HG02943 (cell line): Measurements from ENCODE around the gene CYB5R3.

Experiments used
- ATAC-seq: cut with Tn5 transposase; IDR thresholded peaks from one replicate; pipeline ENCODE4 v1.9.1; 2021; ENCODE audit warnings: mild to moderate bottlenecking, low read depth, moderate library complexity; ENCODE audit not compliant: unreplicated experiment

Gene CYB5R3

DNA sequence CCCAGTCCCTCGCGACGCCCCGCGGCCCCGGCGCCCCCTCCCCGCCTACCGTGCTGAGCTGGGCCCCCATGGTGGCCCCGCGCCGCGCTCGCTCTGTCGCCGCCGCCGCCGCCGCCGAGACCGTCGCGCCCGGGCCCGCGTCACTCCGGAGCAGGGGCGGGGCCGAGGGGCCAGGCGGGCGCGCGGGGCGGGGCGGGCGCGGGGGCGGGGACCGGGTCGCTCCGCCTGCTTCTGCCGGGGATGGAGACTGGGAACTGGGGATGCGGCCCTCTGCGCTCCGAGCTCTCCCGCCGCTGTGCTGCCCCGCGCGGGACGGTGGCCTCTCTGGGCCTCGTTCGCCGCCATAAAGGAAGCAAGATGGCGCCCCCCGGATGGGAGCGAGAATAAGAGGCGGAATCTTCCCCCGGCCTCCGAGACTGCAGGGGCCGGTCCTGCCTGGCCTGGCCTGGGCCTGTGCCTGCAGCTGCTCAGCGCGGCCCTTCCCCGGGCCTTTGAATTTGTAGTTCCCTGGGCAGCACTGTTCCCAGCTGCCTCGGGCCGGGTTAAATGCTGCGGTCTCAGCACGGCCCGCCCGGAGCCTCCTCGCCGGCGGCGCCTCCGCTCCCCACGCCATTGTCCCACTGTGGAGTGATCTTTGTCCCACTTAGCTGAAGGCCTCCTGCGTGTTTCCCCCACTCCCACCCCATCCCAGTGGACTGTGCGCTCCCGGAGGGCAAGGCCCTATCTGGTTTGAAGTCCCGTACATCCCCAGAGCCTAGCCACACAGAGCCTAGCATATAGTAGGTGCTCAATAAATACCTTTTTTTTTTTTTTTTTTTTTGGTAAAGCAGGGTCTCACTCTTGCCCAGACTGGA, at the start of gene CYB5R3:
CYB5R3 (minus strand) TSS at position 147 of the 854 bp plus-strand sequence; CDS start at position 70, 77 bp downstream.
- peak; percentile 71 for ATAC-seq

DNA sequence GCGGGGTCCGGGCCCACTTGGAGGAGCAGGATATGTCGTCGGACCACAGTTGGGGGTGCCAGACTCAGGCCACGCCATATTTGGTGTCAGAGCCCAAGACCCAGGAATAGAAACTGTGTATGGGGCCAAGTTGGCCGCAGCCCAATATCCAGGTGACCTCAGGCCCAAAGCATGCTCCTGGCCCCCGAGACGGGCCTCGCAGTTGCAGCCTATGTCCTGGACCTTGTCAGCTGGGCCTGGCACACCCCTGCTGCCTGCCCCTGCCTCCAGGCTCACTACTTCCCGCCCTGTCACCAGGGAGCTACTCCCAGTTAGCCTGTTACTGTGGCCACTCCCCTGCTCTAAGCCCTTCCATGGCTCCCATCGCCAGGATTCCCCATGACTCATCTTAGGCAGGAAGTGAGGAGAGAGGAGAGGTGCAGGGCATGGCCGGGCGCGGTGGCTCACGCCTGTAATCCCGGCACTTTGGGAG, 48.4 kb upstream of the CYB5R3 start:
- no peak for ATAC-seq

DNA sequence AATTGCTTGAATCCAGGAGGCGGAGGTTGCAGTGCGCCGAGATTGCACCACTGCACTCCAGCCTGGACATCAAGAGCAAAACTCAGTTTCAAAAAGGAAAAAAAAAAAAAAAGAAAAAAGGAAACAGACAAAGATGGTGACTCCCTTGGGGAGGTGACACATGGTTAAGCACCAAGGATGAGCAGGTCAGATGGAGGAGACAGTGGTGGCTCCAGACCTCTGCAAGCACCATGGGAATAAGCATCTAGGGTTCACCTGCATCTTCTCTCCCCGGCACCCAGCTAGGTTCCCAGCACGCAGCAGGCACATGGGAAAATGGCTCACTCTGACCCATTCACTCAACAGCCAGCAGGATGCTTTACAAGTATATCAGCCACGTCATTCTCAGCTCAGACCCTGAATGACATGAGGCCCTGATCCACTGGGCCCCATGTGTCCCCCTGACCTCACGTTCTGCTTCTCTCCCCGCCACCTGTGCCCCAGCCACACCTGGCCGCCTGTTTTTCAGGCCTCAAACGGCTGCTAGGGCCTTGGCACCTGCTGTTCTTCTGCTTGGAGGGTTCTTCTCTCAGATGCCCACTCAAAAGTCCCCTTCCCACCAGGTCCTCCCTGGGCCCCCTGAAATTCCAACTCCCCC, 47.3 kb upstream of the CYB5R3 start:
- no peak for ATAC-seq

DNA sequence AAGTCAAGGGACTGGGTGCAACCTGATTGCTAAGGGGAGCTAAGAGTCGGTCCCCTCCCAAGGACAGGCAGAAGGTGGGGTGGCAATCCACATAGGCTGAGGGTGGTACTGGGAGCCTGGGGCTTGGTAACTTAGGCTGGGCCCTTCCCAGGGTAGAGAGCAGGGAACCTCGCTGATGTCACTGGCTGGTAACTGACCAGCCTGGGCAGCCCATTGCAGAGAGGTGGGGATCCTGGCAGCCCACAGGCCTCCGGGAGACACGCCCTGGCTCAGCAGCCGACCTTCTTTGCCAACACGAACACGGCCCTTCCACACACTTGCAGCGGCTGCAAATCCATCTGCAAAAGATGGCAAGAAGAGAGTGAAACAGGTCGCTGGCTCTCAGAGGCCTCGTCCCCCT, 46.1 kb upstream of the CYB5R3 start:
- no peak for ATAC-seq

DNA sequence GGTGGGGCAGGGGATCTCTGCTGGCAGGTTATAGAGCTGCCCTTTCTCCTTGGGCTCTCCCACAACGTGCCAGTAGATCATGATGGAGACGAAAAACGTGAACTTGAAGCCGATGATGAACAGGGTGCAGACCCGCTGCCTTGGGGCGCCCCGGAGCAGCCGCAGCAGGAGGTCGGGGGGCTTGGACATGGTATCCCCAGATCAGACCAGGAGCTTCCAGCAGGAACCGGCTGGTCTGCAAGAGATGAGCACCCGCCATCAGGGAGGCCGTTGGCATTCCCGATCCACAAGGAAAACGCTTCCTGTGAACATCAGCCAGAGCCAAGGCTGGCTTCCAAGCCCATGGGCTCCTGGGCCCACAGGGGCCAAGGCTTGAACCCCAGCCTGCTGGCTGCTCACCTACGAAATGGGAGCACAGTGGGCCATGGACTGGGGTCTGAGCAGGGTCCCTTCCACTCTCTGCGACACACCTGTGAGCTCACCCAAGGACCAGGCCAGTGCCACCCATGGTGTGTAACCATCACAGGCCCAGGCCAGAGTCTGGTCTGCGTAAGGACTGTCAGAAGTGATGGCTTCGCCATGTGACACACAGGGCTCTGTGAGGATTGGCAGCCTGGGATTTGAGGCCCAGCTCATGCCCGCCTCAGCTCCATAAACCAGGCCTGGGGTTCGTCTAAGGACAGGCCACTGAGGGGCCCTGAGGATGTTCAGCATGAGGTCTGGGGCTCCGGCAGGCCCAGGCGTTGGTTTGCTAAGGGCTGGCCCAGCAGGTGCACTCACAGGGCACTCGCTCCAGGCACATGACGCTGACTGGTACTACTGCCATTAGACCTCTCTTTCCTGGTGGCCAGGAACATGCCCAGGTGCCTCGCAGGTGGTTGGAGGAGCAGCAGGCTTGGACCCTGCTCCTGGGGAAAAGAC, 44.8 kb upstream of the CYB5R3 start:
- no peak for ATAC-seq

DNA sequence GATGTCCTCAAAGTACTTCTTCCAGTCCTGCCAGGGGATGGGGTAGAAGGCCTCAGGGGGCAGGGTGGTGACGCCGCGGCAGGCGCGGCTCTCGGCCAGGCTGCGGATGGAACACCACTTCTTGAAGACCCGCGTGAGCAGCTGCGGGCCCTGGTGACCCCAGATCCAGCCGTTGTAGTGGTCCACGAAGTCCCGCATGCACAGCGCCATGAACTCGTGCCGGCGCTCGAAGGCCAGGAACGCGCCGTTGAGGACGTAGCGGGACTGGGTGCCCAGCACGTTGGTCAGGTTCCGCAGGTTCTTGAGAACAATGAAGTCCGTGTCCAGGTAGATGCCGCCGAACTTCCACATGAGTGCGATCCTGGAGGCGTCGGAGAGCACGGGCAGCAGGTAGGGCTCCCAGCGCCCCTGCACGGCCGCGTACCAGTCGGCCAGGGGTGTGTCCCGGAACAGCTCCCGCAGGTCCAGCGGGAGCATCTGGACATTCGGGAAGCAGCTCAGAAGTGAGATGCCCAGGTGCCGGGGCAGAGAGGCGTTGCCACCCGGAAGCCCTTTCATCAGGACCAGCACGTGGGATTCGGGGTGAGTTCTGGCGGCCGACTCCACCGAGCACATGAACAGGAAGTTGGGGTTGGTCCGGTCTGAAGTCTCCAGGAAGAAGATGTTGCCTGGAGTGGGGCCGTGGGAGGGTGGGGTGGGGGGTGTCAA, 44.0 kb upstream of the CYB5R3 start:
- ATAC-seq = no peak

DNA sequence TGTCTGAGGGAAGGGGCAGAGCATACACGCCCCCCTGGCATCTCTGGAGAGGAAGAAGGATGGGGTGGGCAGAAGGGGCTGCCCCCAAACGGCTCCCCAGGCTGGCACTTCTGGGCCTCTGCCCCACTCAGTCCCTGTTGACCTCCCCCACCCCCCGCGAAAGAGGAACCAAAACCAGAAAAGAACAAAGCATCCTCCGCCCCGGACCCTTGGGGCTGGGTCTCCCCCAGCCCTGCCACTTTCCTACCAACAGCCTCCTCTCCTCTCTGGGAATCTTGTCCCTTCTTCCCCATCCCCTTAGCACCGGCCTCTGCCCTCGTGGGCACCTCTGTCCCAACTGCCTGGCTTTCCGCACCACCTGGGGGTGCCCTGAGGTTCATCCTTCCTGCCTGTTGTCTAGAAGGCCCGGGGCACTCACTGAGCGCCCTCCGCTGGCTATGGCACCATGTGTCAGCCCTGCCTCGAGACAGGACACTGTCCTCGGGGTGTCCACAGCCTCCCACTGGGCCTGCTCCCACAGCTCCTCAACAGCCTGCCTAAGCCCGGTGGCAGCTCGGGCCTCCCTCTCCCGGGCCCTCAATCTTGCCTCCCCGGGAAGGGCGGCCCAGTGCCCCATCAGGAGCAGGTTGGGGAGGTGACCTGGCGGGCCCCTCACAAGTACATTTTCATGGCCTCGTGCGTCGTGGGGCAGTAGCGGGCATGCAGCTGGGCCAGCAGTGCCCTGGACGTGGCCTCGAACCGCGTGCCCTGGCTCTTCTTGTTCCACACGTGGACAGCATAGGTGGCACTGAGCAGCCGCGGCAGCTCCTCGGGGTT, 43.3 kb upstream of the CYB5R3 start:
- no peak for ATAC-seq

DNA sequence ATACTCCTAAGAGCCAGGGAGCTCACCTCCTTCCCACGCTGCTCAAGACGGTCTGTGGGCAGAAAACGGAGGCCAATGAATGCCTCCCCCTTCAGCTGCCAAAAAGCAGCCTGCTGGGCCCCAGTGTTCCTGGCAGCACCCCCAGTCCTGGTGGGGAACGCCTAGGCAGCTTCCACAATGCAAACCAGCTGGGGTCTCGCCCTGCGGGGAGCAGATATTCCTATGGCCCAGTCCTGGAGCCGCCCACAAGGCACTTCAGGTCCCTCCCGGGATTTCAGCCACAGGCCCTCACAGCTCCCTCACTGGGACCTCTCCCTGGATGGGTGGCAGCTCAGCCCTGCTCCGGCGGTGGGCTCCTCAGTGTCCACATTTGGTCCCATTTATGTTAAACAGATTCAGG, 42.2 kb upstream of the CYB5R3 start:
- ATAC-seq = no peak

DNA sequence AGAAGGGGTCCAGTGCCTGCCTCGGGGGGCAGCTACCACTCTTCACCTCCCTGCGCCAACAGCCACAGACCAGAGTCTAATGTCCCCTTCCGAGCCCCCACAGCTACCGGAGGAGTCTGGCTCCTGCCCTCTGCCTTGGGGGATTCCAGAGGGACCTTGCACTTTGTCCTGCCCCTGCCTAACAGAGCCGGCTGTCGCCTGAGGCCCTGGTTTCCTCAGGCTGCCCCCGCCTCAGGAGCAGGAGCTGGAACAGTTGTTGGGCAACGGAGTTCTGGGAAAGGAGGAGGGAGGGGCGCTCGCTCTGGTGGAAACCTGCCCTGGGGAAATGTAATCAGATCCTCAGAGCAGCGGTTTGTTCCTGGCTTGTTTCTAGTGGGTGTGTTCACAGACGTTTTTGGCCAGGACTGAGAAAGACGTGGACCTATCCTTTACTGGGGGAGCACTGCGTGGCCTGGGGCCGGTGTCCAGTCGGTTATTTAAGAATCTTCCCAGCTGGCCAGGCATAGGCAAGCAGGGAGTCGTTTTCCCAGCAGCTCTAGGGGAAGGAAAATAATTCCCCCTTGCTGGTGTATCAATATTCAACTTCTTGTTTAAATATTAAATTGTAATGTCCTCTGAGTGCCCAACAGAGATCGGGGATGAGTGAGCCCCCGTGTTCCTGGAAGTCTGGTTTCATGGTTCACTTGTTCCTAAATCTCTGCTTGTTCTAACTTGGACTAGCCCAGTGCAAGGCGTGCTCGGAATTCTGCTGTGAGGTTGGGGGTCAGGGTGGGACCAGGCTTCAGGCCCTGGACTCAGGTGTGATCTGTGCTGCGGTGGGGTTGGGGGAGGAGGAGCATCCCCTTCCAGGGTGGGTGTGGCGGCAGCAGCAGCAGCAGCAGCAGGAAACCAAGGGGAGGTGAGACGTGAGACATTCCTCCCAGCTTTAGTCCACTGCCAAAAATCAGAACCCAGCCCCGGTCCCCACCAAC, 39.3 kb upstream of the CYB5R3 start:
- ATAC-seq = no peak

DNA sequence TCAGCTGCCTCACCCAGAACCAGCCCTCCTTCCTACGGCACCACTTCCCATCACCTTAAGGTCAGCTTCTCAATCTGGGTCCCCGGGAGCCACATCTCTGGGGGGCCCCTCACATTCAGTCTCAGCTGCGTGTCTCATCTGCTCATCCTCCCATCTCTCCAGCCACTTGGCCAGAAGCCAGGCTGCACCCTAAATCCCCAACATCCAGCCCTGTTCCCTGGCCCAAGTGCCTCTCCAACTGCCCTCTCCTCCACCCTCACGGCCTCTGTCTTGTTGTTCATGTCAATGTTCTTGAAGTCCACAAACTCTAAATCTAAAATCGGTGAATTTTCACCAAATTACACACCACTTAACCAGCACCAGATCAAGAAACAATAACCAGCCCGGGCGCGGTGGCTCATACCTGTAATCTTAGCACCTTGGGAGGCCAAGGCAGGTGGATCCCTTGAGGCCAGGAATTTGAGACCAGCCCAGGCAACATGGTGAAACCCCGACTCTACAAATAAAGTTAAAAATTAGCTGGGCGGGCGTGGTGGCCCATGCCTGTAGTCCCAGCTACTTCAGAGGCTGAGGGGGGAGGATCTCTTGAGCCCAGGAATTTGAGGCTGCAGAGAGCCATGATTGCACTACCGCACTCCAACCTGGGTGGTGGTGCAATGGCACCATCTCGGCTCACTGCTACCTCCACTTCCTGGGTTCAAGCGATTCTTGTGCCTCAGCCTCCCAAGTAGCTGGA, 37.7 kb upstream of the CYB5R3 start:
- ATAC-seq = no peak

DNA sequence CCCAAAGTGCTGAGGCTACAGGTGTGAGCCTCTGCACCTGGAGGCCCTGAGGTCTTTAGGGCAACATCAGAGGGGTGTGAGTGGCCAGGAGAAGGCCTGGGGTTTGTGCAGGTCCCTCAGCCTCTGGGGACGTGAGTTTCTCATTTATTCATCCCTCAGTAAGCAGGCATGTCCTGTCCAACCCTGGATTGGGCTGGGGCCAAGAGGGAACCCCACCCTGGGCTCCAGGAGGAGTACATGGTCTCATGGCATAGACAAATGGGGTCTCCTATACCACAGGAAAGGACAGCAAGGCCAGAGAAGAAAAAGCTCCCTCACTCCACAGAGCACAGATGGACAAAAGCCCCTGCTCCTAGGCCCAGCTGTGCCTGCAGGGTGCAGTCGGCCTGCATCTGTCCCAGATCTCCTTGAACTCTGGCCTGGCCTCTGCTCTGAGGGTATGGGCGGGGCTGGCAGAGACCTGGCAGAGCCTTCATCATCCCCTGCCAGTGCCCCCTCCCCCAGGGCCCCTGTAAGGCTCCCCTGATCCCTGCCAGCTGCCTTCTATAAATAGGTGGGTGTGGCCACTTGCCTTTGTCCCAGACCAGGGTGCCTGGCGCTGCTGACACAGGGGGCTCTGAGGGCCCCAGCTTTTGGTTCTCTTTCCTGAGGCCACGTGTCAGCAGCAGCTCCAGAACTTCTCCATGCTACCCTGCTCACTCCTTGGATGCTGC, 36.9 kb upstream of the CYB5R3 start:
- ATAC-seq = no peak

DNA sequence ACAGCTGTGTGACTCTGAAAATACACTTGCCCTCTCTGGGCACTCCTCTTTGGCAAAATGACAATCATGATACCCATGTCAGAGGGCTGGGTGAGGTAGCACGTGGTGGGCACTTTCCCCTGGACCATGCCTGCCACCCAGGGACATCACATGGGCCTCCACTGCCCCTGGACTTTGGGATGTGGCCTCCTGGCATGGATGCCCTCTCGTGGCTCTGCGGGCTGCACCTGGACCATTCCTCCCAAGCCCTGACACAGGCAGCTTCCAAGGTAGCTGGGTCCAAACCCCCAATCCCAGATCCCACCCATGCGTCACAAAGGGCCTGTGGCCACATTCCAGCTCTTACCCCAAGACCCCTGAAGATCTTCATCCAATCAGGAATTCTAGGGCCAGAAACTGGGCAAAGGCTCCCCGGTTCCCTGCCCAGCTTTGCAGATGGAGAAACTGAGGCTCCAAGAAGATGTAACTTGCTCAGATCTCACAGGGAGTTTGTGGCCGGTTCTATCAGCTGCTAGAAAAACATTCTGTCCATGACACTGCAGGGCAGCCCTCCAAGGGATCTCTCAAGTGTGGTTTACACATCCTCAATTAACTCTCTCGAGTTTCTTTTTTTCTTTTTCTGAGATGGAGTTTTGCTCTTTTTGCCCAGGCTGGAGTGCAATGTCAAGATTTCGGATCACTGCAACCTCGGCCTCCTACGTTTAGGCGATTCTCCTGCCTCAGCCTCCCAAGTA, 35.4 kb upstream of the CYB5R3 start:
- ATAC-seq = no peak

DNA sequence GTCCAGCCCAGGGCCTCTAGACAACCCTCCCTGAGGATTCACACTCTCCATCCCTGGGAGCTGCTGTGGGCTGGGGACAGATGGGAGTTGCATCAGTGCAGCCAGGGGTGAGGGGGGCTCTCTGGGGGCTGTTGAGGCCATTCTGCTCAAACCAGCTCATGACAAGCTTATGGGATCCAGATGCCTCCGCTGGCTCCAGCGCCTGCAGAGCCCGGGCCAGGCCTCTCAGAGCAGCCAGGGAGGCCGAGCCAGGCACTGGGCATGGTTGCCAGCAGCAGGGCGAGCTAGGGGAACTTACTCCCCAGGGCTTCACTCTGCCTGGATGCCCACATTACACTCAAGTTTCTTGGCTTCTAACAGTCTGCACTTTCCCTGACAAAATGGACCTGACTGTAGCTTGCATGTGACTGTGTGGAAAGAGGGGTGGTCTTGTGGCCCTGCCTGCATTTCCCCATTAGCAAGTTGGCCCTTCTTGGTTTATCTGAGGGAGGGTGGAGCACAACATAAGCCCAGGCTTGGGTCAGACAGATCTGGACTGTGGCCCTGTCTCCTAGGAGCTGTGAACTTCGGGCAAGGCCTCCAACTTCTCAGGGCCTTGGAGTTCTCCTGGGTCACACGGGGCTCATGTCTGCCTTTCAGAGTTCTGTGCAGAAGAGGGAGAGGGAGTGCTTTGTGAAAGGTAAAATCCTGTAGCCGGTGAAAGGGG, 34.5 kb upstream of the CYB5R3 start:
- ATAC-seq = no peak

DNA sequence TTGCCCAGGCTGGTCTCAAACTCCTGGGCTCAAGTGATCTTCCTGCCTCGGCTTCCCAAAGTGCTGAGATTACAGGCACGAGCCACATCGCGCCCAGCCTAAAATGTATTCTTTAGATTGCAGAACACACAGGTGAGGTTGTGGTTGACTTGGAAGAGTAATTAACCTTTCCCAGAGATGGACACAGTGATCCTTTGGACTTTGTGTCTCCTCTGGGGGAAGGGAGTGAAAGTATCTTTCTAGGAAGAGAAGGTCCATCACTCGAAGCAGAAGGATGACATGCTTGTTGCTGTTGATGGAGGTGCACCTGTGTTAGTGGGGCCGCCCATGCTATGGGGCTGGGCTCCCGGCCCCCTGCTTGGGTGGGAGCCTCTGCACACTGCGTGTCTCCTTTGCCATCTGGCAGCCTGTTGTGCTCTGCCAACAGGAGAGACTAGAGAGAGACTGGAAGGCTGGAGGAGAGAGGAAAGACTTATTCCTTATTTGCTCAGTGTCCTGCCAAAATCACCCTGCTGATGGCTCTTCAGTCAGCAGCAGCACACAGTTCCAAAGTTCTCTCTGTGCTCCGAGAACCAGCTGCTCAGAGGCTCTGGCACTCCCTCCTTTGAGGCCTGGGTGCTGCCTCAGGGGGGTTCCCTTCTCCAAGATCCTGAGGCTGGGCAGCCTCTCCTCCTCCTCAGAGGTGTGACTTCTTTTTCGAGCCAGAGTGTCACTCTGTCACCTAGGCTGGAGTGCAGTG, 33.1 kb upstream of the CYB5R3 start:
- no peak for ATAC-seq

DNA sequence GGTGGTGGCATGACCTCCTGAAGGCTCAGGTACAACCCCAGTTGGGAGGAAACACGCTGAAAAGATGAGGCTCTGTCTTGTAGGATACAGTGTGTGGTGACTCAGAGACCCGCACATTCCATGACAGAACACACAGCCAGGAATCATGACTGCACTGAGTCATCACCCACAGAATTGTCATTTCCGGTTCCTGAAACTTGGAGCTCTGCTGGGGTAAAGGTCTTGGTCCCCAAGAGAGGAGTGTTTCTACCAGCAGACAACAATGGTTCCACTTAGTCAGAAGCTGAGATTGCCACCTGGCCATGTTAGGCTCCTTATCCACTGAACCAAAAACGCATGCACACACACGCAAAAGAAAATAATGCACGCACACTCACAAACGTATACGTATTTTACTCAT, 31.5 kb upstream of the CYB5R3 start:
- ATAC-seq = no peak
